HepG2 (cell line): Measurements from ENCODE around the gene ARL11. TPM values are rescaled to one million over a fixed set of nuclear protein-coding genes. Genes with fewer than 3 reads are reported as not detected.
A peak's percentile ranks its signal among the peaks of the same experiment; 100 is the strongest.

Experiments used
- AHR ChIP-seq: IDR thresholded peaks from 2 replicates; pipeline ENCODE4 v1.6.1; 2018; ENCODE audit warnings: missing genetic modification reagents, missing compliant biosample characterization
- CHD4 ChIP-seq: fragments of 200-600 bp; sonication (generic); IDR thresholded peaks from 2 replicates; pipeline ENCODE4 v1.7.0; 2017; ENCODE audit warnings: mild to moderate bottlenecking, low read length, borderline replicate concordance
- DMAP1 ChIP-seq: IDR thresholded peaks from 2 replicates; pipeline ENCODE4 v1.6.1; 2016
- ELF3 ChIP-seq: IDR thresholded peaks from 2 replicates; pipeline ENCODE4 v1.6.1; 2016; ENCODE audit warnings: missing genetic modification reagents, missing compliant biosample characterization
- ETV5 ChIP-seq: IDR thresholded peaks from 2 replicates; pipeline ENCODE4 v1.6.1; 2018; ENCODE audit warnings: missing biosample characterization, missing genetic modification reagents, inconsistent platforms, borderline replicate concordance
- FUBP1 ChIP-seq: sonication (generic); formaldehyde crosslinking; IDR thresholded peaks from 2 replicates; pipeline ENCODE4 v1.5.1; 2020; ENCODE audit warnings: missing genetic modification reagents, mild to moderate bottlenecking, borderline replicate concordance
- KAT7 ChIP-seq: IDR thresholded peaks from 2 replicates; pipeline ENCODE4 v1.6.1; 2018; ENCODE audit warnings: borderline replicate concordance, missing compliant biosample characterization
- KDM3A ChIP-seq: IDR thresholded peaks from 2 replicates; pipeline ENCODE4 v1.6.1; 2018; ENCODE audit warnings: low read depth, missing compliant biosample characterization
- POLR2A ChIP-seq, 2 experiments: IDR thresholded peaks; 2 replicates each; pipeline ENCODE4 v1.6.1; 2011; ENCODE audit warnings: low read depth in 2 of 2, low read length in 2 of 2, mild to moderate bottlenecking in 1 of 2, moderate library complexity in 1 of 2; ENCODE audit not compliant: insufficient read depth in 1 of 2
- SALL2 ChIP-seq: sonication (generic); formaldehyde crosslinking; IDR thresholded peaks from 2 replicates; pipeline ENCODE4 v1.8.1; 2023; ENCODE audit warnings: mild to moderate bottlenecking, missing genetic modification reagents, inconsistent platforms
- TCF12 ChIP-seq, 2 experiments: fragments of 450-650 bp in 1 of 2; sonication (generic) in 1 of 2; formaldehyde crosslinking in 1 of 2; IDR thresholded peaks; 2 replicates each; pipeline versions ENCODE4 v1.6.1 to v1.8.0; 2017 to 2022; ENCODE audit warnings: antibody characterized with exemption in 1 of 2, mild to moderate bottlenecking in 1 of 2, missing genetic modification reagents in 1 of 2, moderate library complexity in 1 of 2
- THAP11 ChIP-seq: IDR thresholded peaks from 2 replicates; pipeline ENCODE4 v1.6.1; 2016; ENCODE audit warnings: missing biosample characterization, missing genetic modification reagents
- ZBTB14 ChIP-seq: sonication (generic); formaldehyde crosslinking; IDR thresholded peaks from 2 replicates; pipeline ENCODE4 v1.4.0; 2020; ENCODE audit warnings: missing genetic modification reagents
- ZFP36L2 ChIP-seq: sonication (generic); formaldehyde crosslinking; IDR thresholded peaks from 2 replicates; pipeline ENCODE4 v1.4.0; 2020; ENCODE audit warnings: missing genetic modification reagents
- ZNF251 ChIP-seq: sonication (generic); formaldehyde crosslinking; IDR thresholded peaks from 2 replicates; pipeline ENCODE4 v1.9.0; 2021; ENCODE audit warnings: mild to moderate bottlenecking, missing genetic modification reagents
- ZNF446 ChIP-seq: sonication (generic); formaldehyde crosslinking; IDR thresholded peaks from 2 replicates; pipeline ENCODE4 v1.5.0; 2020; ENCODE audit warnings: mild to moderate bottlenecking, missing genetic modification reagents
- ZNF564 ChIP-seq: sonication (generic); formaldehyde crosslinking; IDR thresholded peaks from 2 replicates; pipeline ENCODE4 v1.8.1; 2023; ENCODE audit warnings: mild to moderate bottlenecking, missing genetic modification reagents
- ZNF616 ChIP-seq: sonication (generic); formaldehyde crosslinking; IDR thresholded peaks from 2 replicates; pipeline ENCODE4 v1.5.0; 2020; ENCODE audit warnings: low read depth, mild to moderate bottlenecking, missing genetic modification reagents
- ZNF713 ChIP-seq: sonication (generic); formaldehyde crosslinking; IDR thresholded peaks from 2 replicates; pipeline ENCODE4 v1.4.0; 2020; ENCODE audit warnings: mild to moderate bottlenecking, missing genetic modification reagents
- ZNF777 ChIP-seq: sonication (generic); formaldehyde crosslinking; IDR thresholded peaks from 2 replicates; pipeline ENCODE4 v1.4.0; 2020; ENCODE audit warnings: missing genetic modification reagents
- ZNF792 ChIP-seq: IDR thresholded peaks from 2 replicates; pipeline ENCODE4 v1.6.1; 2016
- ZNF878 ChIP-seq: sonication (generic); formaldehyde crosslinking; IDR thresholded peaks from 2 replicates; pipeline ENCODE4 v1.8.1; 2023; ENCODE audit warnings: mild to moderate bottlenecking, missing genetic modification reagents, moderate library complexity
- polyA plus RNA-seq, 8 experiments: library from polyadenylated mRNA; depleted of rRNA in 3 of 8; stranded (reverse) in 7 of 8; unstranded in 1 of 8; fragments of >200 nt; fragmentation: Illumina TruSeq in 4 of 8; extraction: Trizol in 4 of 8; gene quantifications; 2 replicates each; pipeline versions ENCODE4 v1.2.1 to v1.2.3, GENCODE V29; 2011 to 2016; ENCODE audit warnings: low read depth in 4 of 8, missing spikeins in 1 of 8, mixed read lengths in 1 of 8; ENCODE audit not compliant: insufficient read depth in 1 of 8
- total RNA-seq, 5 experiments: library from RNA; depleted of rRNA; stranded (reverse); fragments of >200 nt; fragmentation: Illumina TruSeq; extraction: Trizol; gene quantifications; 2 replicates each; pipeline ENCODE4 v1.2.3, GENCODE V29; 2016; ENCODE audit warnings: low read depth in 1 of 5
- TF ChIP-seq, protein P1 (sequence below): conservative IDR thresholded peaks from 2 replicates; pipeline ENCODE4 v1.6.1; 2018; ENCODE audit warnings: missing genetic modification reagents
- TF ChIP-seq, protein P2 (sequence below): sonication (generic); formaldehyde crosslinking; IDR thresholded peaks from 2 replicates; pipeline ENCODE4 v1.4.0; 2020; ENCODE audit warnings: missing genetic modification reagents
- TF ChIP-seq, protein P3 (sequence below): IDR thresholded peaks from 2 replicates; pipeline ENCODE4 v1.6.1; 2012; ENCODE audit warnings: inconsistent platforms

The ARL11 gene
- total and polyA plus RNA-seq, 2 of the 13 experiments (the other 11 are each of a cell fraction or from before 2014, with no cell fraction given) = 0.04 to 0.22 TPM

GRCh38 chr13:49585220-49586157 lies 42.8 kb upstream of the ARL11 start, which contains the start of gene RCBTB1 (continued):
- TF ChIP-seq ZNF251 (no peak), ZNF713 (0 out of 2 replicates have a peak, but pooled peaks have one; percentile 57), ZNF616 (CRISPR knock-in tag) (0 out of 2 replicates have a peak, but pooled peaks have one; percentile 25), ETV5 (CRISPR knock-in tag) (peak; percentile 15; the same call in 1 of the 2 replicates), ELF3 (CRISPR knock-in tag) (0 out of 2 replicates have a peak, but pooled peaks have one; percentile 28), ZNF878 (CRISPR knock-in tag) (no peak), DMAP1 (CRISPR knock-in tag) (peak; percentile 79), ZNF446 (CRISPR knock-in tag) (peak; percentile 58; the same call in 1 of the 2 replicates), ZNF792 (CRISPR knock-in tag) (no peak), POLR2A (IDR thresholded peaks at IDR 0.05; ENCODE audit: insufficient read depth in 1 of 2, low read depth in 2 of 2, low read length in 2 of 2) (peak; percentile 34 to 62; a peak in 3 of 4 replicates), THAP11 (CRISPR knock-in tag) (peak; percentile 60), ZFP36L2 (CRISPR knock-in tag) (no peak), SALL2 (CRISPR knock-in tag) (peak; percentile 64; the same call in 1 of the 2 replicates), KDM3A (CRISPR knock-in tag) (peak; percentile 43; the same call in 1 of the 2 replicates), ZNF777 (peak; percentile 49; the same call in 1 of the 2 replicates), FUBP1 (CRISPR knock-in tag) (0 out of 2 replicates have a peak, but pooled peaks have one; percentile 76), CHD4 (no peak), ZNF564 (CRISPR knock-in tag) (0 out of 2 replicates have a peak, but pooled peaks have one; percentile 32), TCF12 (IDR thresholded peaks at IDR 0.05) (no peak), TCF12 (CRISPR knock-in tag; IDR thresholded peaks at IDR 0.05) (0 out of 2 replicates have a peak, but pooled peaks have one; percentile 65), KAT7 (CRISPR knock-in tag) (peak; percentile 88), ZBTB14 (peak; percentile 77), AHR (CRISPR knock-in tag) (0 out of 2 replicates have a peak, but pooled peaks have one; percentile 27)
- TF ChIP-seq, protein P1, sequence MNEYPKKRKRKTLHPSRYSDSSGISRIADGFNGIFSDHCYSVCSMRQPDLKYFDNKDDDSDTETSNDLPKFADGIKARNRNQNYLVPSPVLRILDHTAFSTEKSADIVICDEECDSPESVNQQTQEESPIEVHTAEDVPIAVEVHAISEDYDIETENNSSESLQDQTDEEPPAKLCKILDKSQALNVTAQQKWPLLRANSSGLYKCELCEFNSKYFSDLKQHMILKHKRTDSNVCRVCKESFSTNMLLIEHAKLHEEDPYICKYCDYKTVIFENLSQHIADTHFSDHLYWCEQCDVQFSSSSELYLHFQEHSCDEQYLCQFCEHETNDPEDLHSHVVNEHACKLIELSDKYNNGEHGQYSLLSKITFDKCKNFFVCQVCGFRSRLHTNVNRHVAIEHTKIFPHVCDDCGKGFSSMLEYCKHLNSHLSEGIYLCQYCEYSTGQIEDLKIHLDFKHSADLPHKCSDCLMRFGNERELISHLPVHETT = peak; percentile 30; the same call in 1 of the 2 replicates
- TF ChIP-seq, protein P2, sequence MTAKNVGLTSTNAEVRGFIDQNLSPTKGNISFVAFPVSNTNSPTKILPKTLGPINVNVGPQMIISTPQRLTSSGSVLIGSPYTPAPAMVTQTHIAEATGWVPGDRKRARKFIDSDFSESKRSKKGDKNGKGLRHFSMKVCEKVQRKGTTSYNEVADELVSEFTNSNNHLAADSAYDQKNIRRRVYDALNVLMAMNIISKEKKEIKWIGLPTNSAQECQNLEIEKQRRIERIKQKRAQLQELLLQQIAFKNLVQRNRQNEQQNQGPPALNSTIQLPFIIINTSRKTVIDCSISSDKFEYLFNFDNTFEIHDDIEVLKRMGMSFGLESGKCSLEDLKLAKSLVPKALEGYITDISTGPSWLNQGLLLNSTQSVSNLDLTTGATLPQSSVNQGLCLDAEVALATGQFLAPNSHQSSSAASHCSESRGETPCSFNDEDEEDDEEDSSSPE (CRISPR knock-in tag) = peak; percentile 69
- TF ChIP-seq, protein P3, sequence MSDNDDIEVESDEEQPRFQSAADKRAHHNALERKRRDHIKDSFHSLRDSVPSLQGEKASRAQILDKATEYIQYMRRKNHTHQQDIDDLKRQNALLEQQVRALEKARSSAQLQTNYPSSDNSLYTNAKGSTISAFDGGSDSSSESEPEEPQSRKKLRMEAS = peak; percentile 87
